Globus pallidus (tissue), 1 donor: Measurements from ENCODE around the gene WDR46.
A peak's percentile ranks its signal among the peaks of the same experiment; 100 is the strongest.
"Not testable (repeated sequence)": the region's sequence is repeated elsewhere in the genome, so short reads cannot be mapped to it uniquely, and the experiment has no call there.

Experiments
- DNase-seq: peaks from one replicate; pipeline ENCODE4 v3.0.0-alpha.2; 2015; ENCODE audit warnings: low spot score

WDR46 gene

DNA sequence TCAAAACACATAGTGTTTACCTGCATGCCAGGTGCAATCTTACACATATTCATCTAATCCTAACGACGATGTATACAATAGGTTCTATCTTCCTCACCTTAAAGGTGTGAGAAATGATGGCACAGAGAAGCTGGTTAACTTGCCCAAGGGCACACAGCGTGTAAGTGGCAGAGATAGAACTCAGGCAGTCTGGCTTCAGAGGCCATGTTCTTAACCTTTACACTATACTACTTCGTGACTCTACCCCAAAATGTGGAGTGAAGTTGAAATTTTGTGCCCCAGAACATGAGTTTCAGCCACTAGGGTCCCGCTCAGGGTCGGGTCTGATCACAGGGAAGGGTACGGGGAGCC, 17.9 kb downstream of the WDR46 start:
- DNase-seq = no peak

DNA sequence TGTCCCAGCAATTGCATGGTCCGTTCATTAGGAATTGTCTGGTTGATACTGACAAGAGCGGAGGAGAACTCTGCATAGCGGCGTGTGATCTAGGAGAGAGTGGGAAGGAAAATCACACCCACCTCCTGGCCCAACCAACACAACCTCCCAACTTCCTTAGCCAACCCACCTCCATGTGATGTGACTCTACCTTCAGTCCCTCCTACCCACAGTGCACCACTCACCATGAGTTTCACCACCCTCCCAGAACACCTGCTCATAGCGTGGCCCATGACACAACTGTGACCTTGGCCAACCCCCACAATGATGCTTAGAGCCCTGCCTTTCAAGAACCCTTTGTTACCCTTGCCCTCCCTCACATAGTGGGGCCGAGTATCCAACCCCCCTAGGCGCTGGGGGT, 25.0 kb downstream of the WDR46 start:
- no peak for DNase-seq

DNA sequence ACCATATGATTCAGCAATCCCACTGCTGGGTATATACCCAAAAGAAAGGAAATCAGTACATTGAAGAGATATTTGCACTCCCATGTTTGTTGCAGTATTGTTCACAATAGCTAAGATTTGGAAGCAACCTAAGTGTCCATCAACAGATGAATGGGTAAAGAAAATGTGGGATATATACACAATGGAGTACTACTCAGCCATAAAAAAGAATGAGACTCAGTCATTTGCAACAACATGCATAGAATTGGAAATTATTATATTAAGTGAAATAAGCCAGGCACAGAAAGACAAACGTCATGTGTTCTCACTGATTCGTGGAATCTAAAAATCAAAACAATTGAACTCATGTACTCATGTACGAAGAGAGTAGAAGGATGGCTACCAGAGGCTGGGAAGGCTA, 26.5 kb downstream of the WDR46 start:
- not testable (repeated sequence) for DNase-seq

DNA sequence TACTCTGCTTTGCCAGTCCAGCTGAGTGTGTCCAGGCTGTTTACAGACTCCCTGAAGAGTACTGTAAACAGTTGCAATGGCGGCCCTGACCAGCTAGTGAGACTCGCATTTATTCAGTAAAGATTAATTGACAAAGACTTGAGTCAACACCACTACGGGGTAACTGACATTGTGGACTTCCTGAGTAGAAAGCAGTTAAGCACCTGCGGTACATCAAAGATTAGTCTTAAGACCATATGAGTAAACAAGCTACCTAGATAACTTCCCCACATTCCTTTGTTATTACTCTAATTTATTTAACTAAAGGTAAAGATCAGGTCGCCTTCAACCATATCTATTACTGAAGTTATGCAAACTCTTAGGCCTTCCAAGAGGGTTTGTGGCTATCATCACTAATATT, 30.0 kb downstream of the WDR46 start:
- no peak for DNase-seq

DNA sequence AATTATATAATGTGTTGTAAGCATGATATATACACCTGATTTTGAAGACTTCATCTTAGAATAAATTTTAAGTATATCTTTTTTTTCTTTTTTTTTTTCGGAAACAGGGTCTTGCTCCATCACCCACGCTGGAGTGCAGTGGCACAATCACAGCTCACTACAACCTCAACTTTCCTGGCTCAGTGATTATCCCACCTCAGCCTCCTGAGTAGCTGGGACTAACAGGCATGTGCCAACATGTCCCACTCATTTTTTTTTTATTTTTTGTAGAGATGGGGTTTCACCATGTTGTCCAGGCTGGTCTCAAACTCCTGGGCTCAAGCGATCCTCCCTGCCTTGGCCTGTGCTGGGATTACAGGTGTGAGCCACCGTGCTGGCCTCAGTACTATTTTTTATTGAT, 34.4 kb downstream of the WDR46 start:
- DNase-seq = no peak

DNA sequence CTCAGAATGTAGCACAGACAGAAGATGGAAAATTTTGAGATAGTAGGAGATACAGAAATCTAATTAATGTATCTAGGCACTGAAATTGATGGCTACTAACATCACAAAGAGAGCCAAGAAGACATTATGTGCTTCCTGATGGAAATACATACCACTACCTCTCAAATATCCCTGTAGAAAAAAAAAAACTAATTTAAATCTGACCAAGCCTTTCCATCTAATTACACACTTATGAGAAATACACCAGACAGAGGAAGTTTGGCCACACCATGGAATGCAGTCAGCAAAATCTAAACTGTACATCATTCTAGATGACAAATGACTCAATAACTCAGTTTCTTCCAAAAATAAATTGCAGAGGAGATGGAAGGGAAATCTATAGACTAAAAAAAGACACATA, 36.3 kb downstream of the WDR46 start:
- DNase-seq = no peak

DNA sequence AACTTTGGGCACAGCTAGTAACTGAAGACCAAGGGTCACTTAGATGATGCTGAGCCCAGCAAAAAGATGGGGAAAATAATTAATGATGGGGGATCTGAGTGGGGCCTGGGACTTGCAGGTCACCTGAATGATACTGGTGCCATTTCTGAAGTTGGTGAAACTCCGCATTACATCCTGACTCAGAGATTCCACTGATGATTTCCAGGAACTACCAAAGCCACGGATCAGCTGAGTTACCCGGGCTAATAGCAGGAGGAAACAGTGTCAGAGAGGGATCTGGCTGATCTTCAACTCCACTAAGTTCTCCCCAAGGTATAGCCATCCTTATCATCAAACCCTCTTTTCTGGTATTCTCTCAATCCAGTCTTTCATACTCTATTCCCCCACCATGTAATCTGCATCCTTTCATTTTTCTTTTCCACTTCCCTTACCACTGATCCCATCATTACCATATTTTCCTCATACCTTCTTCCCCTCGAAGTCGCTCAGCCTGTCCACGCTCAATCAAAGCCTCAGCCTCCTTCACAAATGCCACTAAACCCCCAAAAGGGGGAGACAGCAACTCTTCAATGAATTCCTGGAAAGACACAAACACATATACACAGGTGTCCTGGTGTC, 37.5 kb downstream of the WDR46 start:
- DNase-seq = no peak

DNA sequence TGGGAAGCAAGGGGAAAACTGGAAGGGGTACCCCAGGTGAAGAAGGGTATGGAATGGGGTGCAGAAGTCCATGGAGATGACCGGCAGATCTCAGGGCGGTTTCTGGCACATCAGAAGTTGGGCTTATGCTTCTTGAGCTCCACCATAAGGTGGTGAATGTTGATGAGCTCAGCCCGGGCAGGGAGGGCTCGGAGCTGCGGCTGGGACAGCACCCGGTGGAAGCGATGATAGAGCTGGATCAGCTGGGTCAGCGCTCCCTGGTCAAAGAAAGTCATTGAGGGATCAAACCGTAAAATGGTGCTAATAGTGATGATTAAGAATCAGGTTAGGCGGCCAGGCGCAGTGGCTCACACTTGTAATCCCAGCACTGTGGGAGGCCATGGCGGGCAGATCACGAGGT, 38.3 kb downstream of the WDR46 start:
- no peak for DNase-seq

DNA sequence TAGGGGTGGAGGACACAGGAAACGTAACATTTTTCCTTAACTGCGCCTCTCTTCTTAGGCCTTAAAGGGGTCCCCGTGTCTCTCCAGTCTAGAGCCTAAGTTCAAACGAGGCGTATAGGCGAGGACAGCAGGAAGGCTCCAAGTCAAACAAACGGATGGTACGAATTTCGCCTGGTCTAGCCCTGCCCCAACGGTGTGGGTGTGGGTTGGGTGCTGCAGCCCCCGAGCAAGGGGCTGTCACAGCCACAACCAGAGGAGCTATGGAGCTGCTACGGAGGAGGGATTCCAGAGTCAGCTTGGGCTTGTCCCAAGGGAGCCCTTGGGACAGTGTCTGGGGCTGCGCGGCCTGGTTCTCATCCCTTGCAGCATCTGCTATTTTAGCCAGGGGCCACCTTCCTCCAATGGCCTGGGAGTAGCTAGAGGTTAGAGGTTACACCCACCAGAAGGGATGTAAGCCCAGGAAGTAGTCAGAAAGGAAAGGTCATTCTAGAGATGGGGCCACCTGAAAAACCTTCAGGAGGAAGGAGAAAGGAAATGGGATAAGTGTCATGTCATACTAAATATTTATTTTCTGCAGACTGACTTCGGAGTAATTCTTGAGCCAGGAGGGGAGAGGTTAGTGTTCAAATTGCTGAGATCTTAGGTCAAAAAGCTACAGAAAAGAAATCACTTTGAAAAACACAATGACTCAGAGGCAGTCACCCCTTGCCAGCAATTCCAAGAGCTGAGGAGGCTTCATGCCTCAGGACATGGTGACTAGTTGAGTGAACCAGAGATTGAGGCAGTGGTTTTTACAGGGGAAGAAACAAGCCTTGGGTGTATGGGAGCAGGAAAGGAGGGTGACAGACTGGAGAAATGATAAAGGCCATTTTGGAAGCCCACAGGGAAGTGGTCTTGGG, 39.1 kb downstream of the WDR46 start:
- peak; percentile 7 for DNase-seq

DNA sequence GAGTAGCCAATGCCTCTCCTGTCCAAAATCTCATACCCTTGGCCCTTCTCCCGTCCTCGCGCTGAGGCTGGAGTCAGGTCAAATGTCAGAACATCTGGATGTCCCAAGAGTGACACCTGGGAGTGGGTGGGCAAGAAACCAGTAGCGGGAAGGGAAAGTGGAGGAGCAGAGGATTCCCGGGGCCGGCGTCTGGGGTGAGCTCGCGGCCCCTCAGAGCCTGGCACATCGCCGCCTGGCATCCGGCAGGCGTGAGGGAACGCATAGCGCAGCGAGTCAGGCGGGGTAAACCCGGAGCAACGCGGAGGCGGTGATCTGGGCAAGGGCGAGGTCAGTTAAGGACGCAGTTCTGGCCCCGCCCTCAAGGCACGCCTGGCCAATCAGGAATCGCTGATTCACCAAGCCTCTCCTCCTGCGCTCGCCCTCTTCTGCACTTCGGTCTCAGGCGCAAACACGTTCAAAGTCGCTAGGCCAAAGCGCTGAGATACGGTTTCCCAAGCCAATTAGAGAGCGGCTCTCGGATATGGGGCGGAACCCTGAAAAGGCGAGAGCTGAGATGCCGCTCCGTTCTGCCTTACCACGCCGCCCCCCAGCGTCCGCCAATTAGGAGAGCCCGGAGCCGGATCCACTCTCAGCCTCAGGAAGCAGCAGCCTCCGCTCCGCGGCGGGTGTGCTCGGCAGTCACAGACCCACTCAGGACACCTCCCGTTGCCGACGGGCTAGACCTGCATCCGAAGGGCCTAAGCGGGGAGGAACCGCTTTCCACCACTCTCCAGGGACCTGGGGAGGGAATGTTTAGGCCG, 39.9 kb downstream of the WDR46 start:
- peak; percentile 99 for DNase-seq

DNA sequence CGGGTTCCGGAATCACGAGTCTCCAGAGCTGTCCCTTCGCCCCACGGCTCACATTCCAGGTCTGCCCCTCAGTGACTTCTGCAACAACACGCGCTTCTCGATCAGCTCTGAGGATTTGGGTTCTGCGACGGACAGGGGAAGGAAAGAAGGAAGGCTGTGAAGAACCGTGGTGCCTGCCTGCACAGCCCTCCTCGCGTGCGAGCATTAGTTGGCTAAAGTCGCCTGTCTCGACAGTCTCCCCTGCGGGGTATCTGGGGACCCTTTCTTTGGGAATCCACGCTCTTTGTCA, 40.5 kb downstream of the WDR46 start:
- no peak for DNase-seq

DNA sequence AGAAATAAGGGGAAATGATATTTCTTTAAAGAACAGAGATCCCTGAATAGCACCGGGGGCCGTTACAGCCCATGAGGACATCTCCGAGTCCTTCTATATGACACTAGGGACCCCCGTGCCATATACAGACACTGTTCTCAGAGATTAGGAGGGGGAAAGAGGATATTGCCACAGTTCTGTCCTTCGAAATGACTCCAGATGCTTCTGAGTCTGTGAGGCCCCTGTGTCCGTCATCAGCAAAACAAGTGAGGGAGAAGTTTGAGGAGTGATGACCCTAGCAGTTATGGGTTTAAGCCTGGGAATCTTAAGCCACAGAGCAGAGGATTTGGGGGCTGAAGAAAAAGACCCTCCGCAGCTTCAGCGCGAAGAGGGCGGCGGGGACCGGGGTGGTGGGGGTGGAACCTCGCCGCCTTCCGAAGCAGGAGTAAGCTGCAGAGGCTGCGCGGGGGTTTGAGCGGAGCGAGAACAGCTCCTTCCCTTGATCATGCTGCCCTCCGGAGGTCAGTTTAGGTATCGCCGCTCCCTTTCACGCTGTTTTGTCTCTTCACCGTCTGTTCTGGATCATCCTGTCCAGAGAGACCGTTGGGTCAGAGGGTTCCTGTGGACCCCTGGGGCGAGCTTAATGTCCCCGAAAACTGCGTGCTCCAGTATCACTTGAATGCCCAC, 40.9 kb downstream of the WDR46 start:
- peak; percentile 83 for DNase-seq

DNA sequence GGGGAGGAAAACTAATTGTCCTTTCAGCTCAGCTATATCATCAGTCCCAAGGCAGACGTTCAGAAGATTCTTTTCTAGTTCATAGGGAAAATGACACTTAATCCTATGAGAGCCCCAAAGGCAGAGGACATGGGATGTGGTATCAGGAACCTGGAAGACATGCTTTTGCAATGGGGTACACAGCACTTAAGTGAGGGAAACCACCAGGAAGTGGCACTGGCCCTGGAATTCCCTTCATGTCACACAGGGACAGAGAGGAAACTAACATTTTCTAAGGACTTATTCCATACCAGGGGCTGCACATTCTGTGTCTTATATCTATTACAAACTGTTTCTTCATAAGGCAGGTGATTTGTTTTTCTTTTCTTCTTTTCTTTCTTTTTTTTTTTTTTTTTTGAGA, 45.6 kb downstream of the WDR46 start:
- DNase-seq = no peak

DNA sequence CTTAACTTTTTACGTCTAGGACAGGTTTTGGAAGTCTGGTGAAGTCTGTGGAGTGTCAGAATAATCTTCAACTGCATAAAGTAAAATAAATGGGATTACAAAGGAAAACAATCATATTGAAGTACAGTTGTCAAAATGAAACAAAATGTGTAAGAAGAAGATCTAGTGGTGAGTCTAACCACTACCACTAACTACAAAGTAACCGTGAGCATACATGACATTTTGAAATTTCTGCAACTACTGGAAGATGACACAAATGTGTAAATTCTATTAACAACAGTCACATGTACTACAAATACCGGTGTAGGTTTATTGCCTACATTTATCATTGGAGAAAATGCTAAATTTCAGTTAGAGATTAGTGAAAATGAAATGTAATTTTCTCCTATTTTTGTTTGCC, 47.1 kb downstream of the WDR46 start:
- DNase-seq = no peak

DNA sequence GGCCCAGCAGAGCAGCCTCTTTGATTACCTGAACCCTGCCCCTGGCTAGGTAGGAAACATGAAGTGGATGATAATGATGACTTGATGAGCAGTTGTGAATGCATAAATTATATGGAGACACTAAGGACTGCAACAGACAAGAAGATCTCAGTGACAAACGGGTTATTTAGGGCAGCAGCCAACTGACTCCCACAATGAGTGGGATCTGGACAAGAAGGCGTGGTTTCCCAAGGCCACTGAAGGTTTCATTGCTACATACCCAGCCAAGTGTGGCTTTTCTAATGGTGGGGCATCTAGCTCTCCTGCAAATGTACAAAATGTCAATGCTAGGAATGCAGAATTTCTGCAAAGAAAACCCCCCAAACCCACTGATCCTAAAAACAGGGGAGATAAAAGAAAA, 51.3 kb downstream of the WDR46 start:
- no peak for DNase-seq

DNA sequence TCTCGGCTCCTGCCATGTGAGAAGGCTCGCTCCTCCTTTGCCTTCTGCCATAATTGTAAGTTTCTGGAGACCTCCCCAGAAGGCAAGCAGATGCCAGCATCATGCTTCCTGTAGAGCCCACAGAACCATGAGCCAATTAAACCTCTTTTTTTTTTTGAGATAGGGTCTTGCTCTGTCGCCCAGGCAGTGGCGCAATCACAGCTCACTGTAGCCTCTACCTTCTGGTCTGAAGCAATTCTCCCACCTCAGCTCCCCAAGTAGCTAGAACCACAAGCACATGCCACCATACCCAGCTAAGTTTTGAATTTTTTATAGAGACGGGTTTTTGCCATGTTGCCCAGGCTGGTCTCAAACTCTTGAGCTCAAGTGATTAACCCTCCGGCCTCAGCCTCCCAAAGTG, 52.2 kb downstream of the WDR46 start:
- no peak for DNase-seq

DNA sequence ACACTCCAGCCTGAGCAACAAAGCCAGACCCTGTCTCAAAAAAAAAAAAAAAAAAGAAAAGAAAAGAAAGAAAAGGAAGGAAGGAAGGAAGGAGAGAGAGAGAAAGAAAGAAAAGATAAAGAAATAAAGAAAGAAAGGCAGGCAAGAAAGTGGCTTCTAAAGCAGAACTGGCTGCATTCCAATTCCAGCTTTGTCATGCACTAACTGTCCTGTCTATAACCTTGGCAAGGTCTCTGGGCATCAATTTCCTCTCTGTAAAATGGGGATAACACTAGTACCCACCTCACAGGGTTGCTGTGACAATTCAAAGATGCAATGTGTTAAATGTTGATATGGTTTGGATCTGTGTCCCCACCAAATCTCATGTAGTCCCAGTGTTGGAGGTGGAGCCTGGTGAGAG, 52.7 kb downstream of the WDR46 start:
- DNase-seq = no peak

DNA sequence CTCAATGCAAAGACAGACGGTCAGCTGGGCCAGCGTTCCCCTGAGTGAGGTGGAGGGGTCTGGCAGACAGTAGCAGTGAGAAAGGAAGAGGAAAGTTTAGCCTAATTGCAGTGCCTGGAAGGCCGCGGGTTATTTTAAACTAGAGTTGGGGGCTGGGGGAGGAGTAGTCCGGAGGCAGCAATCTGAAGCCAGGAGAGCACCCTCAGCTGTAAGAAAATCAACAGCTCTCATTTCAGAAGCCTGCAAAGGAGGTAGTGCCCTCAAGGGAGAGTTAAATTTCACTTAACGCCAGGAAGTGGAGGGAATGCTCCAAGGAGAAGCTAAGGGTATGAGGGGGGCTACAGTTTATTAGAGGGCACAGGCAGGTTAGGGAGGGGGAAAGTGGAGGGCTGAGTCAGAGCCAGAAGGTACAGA, 53.8 kb downstream of the WDR46 start:
- DNase-seq = no peak
